Measurements from ENCODE around the gene TBC1D30.

The TBC1D30 gene

GRCh38 chr12:64875186-64875585 lies 50.7 kb downstream of the TBC1D30 start:
- no peak for DNase-seq

- DNase-seq = no peak
These were observed 52.1 kb downstream of the TBC1D30 start for GRCh38 chr12:64876388-64877071.

- no peak for DNase-seq
These were observed 53.0 kb downstream of the TBC1D30 start for GRCh38 chr12:64877363-64878004.

- DNase-seq = no peak
These were observed 58.2 kb downstream of the TBC1D30 start for GRCh38 chr12:64882687-64883086.

- DNase-seq = no peak
These were observed 59.1 kb downstream of the TBC1D30 start for GRCh38 chr12:64883264-64884163.

GRCh38 chr12:64884164-64884542 lies 59.7 kb downstream of the TBC1D30 start:
- DNase-seq = no peak

- DNase-seq = no peak
These were observed 60.3 kb downstream of the TBC1D30 start for GRCh38 chr12:64884728-64885127.

GRCh38 chr12:64889434-64890216 lies 65.2 kb downstream of the TBC1D30 start:
- DNase-seq = no peak

GRCh38 chr12:64890873-64891468 lies 66.5 kb downstream of the TBC1D30 start:
- peak; percentile 59 to 83 (median 79) for DNase-seq

- no peak for DNase-seq
These were observed 67.2 kb downstream of the TBC1D30 start for GRCh38 chr12:64891629-64892028.

GRCh38 chr12:64892561-64892960 lies 68.1 kb downstream of the TBC1D30 start:
- DNase-seq = no peak

- DNase-seq = no peak
These were observed 69.5 kb downstream of the TBC1D30 start for GRCh38 chr12:64893961-64894360.

GRCh38 chr12:64894827-64895475 lies 70.5 kb downstream of the TBC1D30 start:
- DNase-seq = peak in 1 of 3 donors; percentile 21

- no peak for DNase-seq
These were observed 71.1 kb downstream of the TBC1D30 start for GRCh38 chr12:64895526-64895925.

GRCh38 chr12:64900540-64900939 lies 76.1 kb downstream of the TBC1D30 start:
- DNase-seq = no peak

GRCh38 chr12:64903479-64904152 lies 79.2 kb downstream of the TBC1D30 start:
- DNase-seq = no peak

- DNase-seq = no peak
These were observed 82.7 kb downstream of the TBC1D30 start for GRCh38 chr12:64907097-64907496.

GRCh38 chr12:64909124-64909523 lies 84.7 kb downstream of the TBC1D30 start:
- DNase-seq = no peak

- no peak for DNase-seq
These were observed 86.6 kb downstream of the TBC1D30 start for GRCh38 chr12:64911081-64911480.

- no peak for DNase-seq
These were observed 87.5 kb downstream of the TBC1D30 start for GRCh38 chr12:64911912-64912311.
